Gastroesophageal sphincter (tissue), 4 donors: ENCODE data around the gene AHSP. TPM values are rescaled to one million over a fixed set of nuclear protein-coding genes. Genes with fewer than 3 reads are reported as not detected.

Source experiments
- ATAC-seq: fragments of 150-250 bp; one replicate; pipeline ENCODE4 v1.9.1; 2016; ENCODE audit warnings: mild to moderate bottlenecking, moderate library complexity
- H3K27ac ChIP-seq, 4 donors: fragments of 200-600 bp; sonication (generic) in 3 of 4; 1 replicate in 3 of 4; 2 replicates in 1 of 4; pipeline ENCODE4 v1.5.1; 2016 to 2019
- H3K27me3 ChIP-seq: fragments of 200-600 bp; sonication (generic); one replicate; pipeline ENCODE4 v1.5.1; 2019
- H3K36me3 ChIP-seq, 2 donors: fragments of 200-600 bp; sonication (generic); one replicate each; pipeline ENCODE4 v1.5.1; 2019; ENCODE audit warnings: control low read depth in 1 of 2
- H3K4me1 ChIP-seq, 3 donors: fragments of 200-600 bp; sonication (generic); 1 replicate in 2 of 3; 2 replicates in 1 of 3; pipeline ENCODE4 v1.5.1; 2016 to 2019; ENCODE audit warnings: control low read depth in 2 of 3
- H3K4me3 ChIP-seq, 2 donors: fragments of 200-600 bp; sonication (generic); one replicate each; pipeline ENCODE4 v1.5.1; 2019; ENCODE audit warnings: mild to moderate bottlenecking in 1 of 2, moderate library complexity in 1 of 2
- H3K9me3 ChIP-seq, 3 donors: fragments of 200-600 bp; sonication (generic); one replicate each; pipeline ENCODE4 v1.5.1; 2017 to 2019; ENCODE audit warnings: control low read depth in 2 of 3
- CTCF ChIP-seq, 4 experiments: fragments of 200-600 bp in 2 of 4; fragments of 450-650 bp in 2 of 4; sonication (generic) in 1 of 4; IDR thresholded peaks; one replicate each; pipeline ENCODE4 v1.5.1; 2017 to 2019; ENCODE audit warnings: antibody characterized with exemption in 4 of 4, mild to moderate bottlenecking in 2 of 4, moderate library complexity in 2 of 4
- EP300 ChIP-seq: sonication (generic); formaldehyde crosslinking; IDR thresholded peaks from one replicate; pipeline ENCODE4 v1.6.1; 2017; ENCODE audit warnings: antibody characterized with exemption, mild to moderate bottlenecking
- POLR2A ChIP-seq, 2 donors: fragments of 450-650 bp; IDR thresholded peaks; one replicate each; pipeline ENCODE4 v1.6.1; 2017; ENCODE audit warnings: antibody characterized with exemption in 2 of 2, mild to moderate bottlenecking in 2 of 2, moderate library complexity in 1 of 2
- POLR2AphosphoS5 ChIP-seq: sonication (generic); formaldehyde crosslinking; IDR thresholded peaks from one replicate; pipeline ENCODE4 v1.6.1; 2017; ENCODE audit warnings: antibody characterized with exemption
- WGBS, 2 donors: methylation state at CpG; one replicate each; pipeline ENCODE4 v1.1.5; 2018; ENCODE audit warnings: low coverage in 1 of 2; 5-methylcytosine and 5-hydroxymethylcytosine counted together
- total RNA-seq, 4 donors: library from RNA; depleted of rRNA; stranded (reverse); fragments of >200 nt; gene quantifications; one replicate each; pipeline ENCODE4 v1.1.0, GENCODE V29; 2016

AHSP gene
- total RNA-seq, 4 donors from 2014 or later = not detected

GRCh38 chr16:31484491-31485171 is 43.1 kb upstream of the AHSP start:
- ATAC-seq = no peak
- Histone ChIP-seq H3K4me1 (peaks cover 0 to 42% (median 23%) of the 10 kb centered on the region in 3 donors), H3K36me3 (peaks cover 0 to under 1% of the 10 kb centered on the region in 2 donors), H3K9me3 (no peaks in the 10 kb centered on the region), H3K27me3 (peaks cover 44% of the 10 kb centered on the region), H3K4me3 (no peak overlapping the region), H3K27ac (no peak overlapping the region)
- WGBS, 2 donors = 39% methylated on average over 11 of the region's 14 CpGs; no CpG with 5 or more reads in 1 of the 2 donors
- TF ChIP-seq POLR2A (IDR thresholded peaks at IDR 0.05) (no peak), CTCF (IDR thresholded peaks at IDR 0.05) (no peak), POLR2AphosphoS5 (no peak), EP300 (no peak)

GRCh38 chr16:31485571-31485970 is 42.1 kb upstream of the AHSP start:
- WGBS, 2 donors = no CpG with 5 or more reads among the region's 17 CpGs
- H3K4me1 ChIP-seq = peaks cover 0 to 33% (median 22%) of the 10 kb centered on the region in 3 donors
- no peak for ATAC-seq

GRCh38 chr16:31486045-31486444 is 41.7 kb upstream of the AHSP start:
- H3K27me3 ChIP-seq = peaks cover 44% of the 10 kb centered on the region
- ATAC-seq = no peak
- no peaks in the 10 kb centered on the region for H3K9me3 ChIP-seq
- no peak overlapping the region for H3K4me3 ChIP-seq
- H3K27ac ChIP-seq = no peak overlapping the region
- peaks cover 0 to 29% (median 19%) of the 10 kb centered on the region in 3 donors for H3K4me1 ChIP-seq
- H3K36me3 ChIP-seq = peaks cover 0 to 14% of the 10 kb centered on the region in 2 donors
- TF ChIP-seq POLR2A (IDR thresholded peaks at IDR 0.05) (no peak), CTCF (IDR thresholded peaks at IDR 0.05) (no peak), POLR2AphosphoS5 (no peak), EP300 (no peak)
- 80 to 94% methylated on average over 1 to 5 of the region's 5 CpGs for WGBS, 2 donors

More at GRCh38 chr16:31485571-31485970, 42.1 kb upstream of the AHSP start:
- Histone ChIP-seq H3K27ac (no peak overlapping the region), H3K9me3 (no peaks in the 10 kb centered on the region), H3K4me3 (no peak overlapping the region), H3K36me3 (peaks cover 0 to 10% of the 10 kb centered on the region in 2 donors), H3K27me3 (peaks cover 44% of the 10 kb centered on the region)
- TF ChIP-seq CTCF (IDR thresholded peaks at IDR 0.05) = no peak
- TF ChIP-seq POLR2AphosphoS5 = no peak
- TF ChIP-seq POLR2A (IDR thresholded peaks at IDR 0.05) = no peak
- no peak for TF ChIP-seq EP300

GRCh38 chr16:31487071-31487719 is 40.5 kb upstream of the AHSP start:
- Histone ChIP-seq H3K4me3 (peak overlapping the region; percentile 28 to 58), H3K27ac (peak overlapping the region in 1 of 4 donors; percentile 5), H3K36me3 (peaks cover 0 to 26% of the 10 kb centered on the region in 2 donors), H3K4me1 (peaks cover 0 to 25% (median 19%) of the 10 kb centered on the region in 3 donors), H3K27me3 (peaks cover 44% of the 10 kb centered on the region), H3K9me3 (no peaks in the 10 kb centered on the region)
- ATAC-seq = peak; percentile 6
- 0% methylated on average over 2 of the region's 48 CpGs for WGBS, 2 donors
- no peak for TF ChIP-seq EP300
- no peak for TF ChIP-seq POLR2AphosphoS5
- no peak for TF ChIP-seq POLR2A (IDR thresholded peaks at IDR 0.05)
- TF ChIP-seq CTCF (IDR thresholded peaks at IDR 0.05) = no peak
